Lung (tissue), 12 donors: ENCODE results near the gene EYS. TPM values are rescaled to one million over a fixed set of nuclear protein-coding genes. Genes with fewer than 3 reads are reported as not detected.
A peak's percentile ranks its signal among the peaks of the same experiment; 100 is the strongest.
"Not testable (repeated sequence)": the region's sequence is repeated elsewhere in the genome, so short reads cannot be mapped to it uniquely, and the experiment has no call there.

ENCODE experiments used
- ATAC-seq: fragments of 200-7000 bp; cut with Tn5 transposase; one replicate; pipeline ENCODE4 v1.9.1; 2020; ENCODE audit warnings: moderate number of reproducible peaks; ENCODE audit not compliant: insufficient read depth, low FRiP score
- DNase-seq, 3 donors: peaks; one replicate each; pipeline ENCODE4 v3.0.0-alpha.2; 2013 to 2017
- H3K27ac ChIP-seq, 2 donors: one replicate each; pipeline ENCODE4 v1.5.1; 2013; ENCODE audit warnings: mild to moderate bottlenecking in 2 of 2, moderate library complexity in 2 of 2, control low read depth in 1 of 2, inconsistent platforms in 1 of 2, low read depth in 1 of 2, low read length in 1 of 2
- H3K27me3 ChIP-seq, 3 donors: one replicate each; pipeline ENCODE4 v1.5.1; 2013; ENCODE audit warnings: low read length in 2 of 3; ENCODE audit not compliant: control insufficient read depth in 3 of 3, insufficient read depth in 3 of 3
- H3K36me3 ChIP-seq, 4 donors: one replicate each; pipeline ENCODE4 v1.5.1; 2013; ENCODE audit warnings: low read length in 4 of 4, mild to moderate bottlenecking in 1 of 4, moderate library complexity in 1 of 4; ENCODE audit not compliant: control insufficient read depth in 4 of 4, insufficient read depth in 4 of 4
- H3K4me1 ChIP-seq, 5 donors: one replicate each; pipeline ENCODE4 v1.5.1; 2013; ENCODE audit warnings: low read length in 5 of 5, mild to moderate bottlenecking in 2 of 5, moderate library complexity in 1 of 5; ENCODE audit not compliant: control insufficient read depth in 5 of 5, insufficient read depth in 5 of 5
- H3K4me3 ChIP-seq: one replicate; pipeline ENCODE4 v1.5.1; 2013; ENCODE audit warnings: mild to moderate bottlenecking, control low read depth, moderate library complexity
- H3K9ac ChIP-seq, 2 donors: one replicate each; pipeline ENCODE4 v1.5.1; 2013; ENCODE audit warnings: low read length in 2 of 2, control low read depth in 1 of 2; ENCODE audit not compliant: insufficient read depth in 1 of 2
- H3K9me3 ChIP-seq, 4 donors: one replicate each; pipeline ENCODE4 v1.5.1; 2013; ENCODE audit warnings: low read length in 3 of 4, mild to moderate bottlenecking in 1 of 4, moderate library complexity in 1 of 4; ENCODE audit not compliant: control insufficient read depth in 4 of 4, insufficient read depth in 3 of 4
- CTCF ChIP-seq: IDR thresholded peaks from 2 replicates; pipeline ENCODE4 v1.5.1; 2012; ENCODE audit warnings: mild to moderate bottlenecking; ENCODE audit errors: control extremely low read depth, extremely low read depth
- WGBS, 2 donors: extraction: QIAGEN DNeasy Blood & Tissue Kit; methylation state at CpG; one replicate each; pipeline ENCODE4 v1.1.7; 2013; 5-methylcytosine and 5-hydroxymethylcytosine counted together
- polyA plus RNA-seq, 2 donors: library from polyadenylated mRNA; stranded (reverse); fragments of 200-250 nt; gene quantifications; one replicate each; pipeline ENCODE4 v1.2.1, GENCODE V29; 2013
- total RNA-seq, 2 donors: library from RNA; depleted of rRNA in 1 of 2; stranded (reverse); fragments of >200 nt in 1 of 2; gene quantifications; one replicate each; pipeline ENCODE4 v1.2.1, GENCODE V29; 2014 to 2021
- donor health status: control.
- donor health status: control.
- donor health status: Bipolar disorder and iron deficiency.
- donor health status: healthy.
- donor health status: DM: yes; HTN: yes; CAD: no.

Gene EYS
- total and polyA plus RNA-seq, 4 donors = 0.06 to 0.34 (median 0.12) TPM

- no peak for ATAC-seq
- Histone ChIP-seq H3K27ac (no peak overlapping the region), H3K36me3 (no peaks in the 10 kb centered on the region), H3K4me3 (no peak overlapping the region), H3K4me1 (no peaks in the 10 kb centered on the region), H3K27me3 (no peaks in the 10 kb centered on the region), H3K9ac (no peak overlapping the region), H3K9me3 (no peaks in the 10 kb centered on the region)
- no peak for DNase-seq
- no peak for TF ChIP-seq CTCF
- 88 to 92% methylated on average over 2 of the region's 2 CpGs for WGBS, 2 donors
These were observed 308.2 kb downstream of the EYS start for GRCh38 chr6:65398851-65399250.

GRCh38 chr6:65350530-65350929 is 356.5 kb downstream of the EYS start:
- WGBS, 2 donors = 71 to 84% methylated on average over 4 of the region's 4 CpGs
- no peak for TF ChIP-seq CTCF
- Histone ChIP-seq H3K4me1 (no peaks in the 10 kb centered on the region), H3K27me3 (no peaks in the 10 kb centered on the region), H3K4me3 (no peak overlapping the region), H3K9ac (no peak overlapping the region), H3K9me3 (peaks cover 0 to 2% (median 0%) of the 10 kb centered on the region in 4 donors), H3K36me3 (no peaks in the 10 kb centered on the region), H3K27ac (no peak overlapping the region)
- DNase-seq = no peak
- ATAC-seq = no peak

- H3K27ac ChIP-seq, H3K4me3 ChIP-seq, H3K9me3 ChIP-seq, H3K4me1 ChIP-seq, H3K9ac ChIP-seq, H3K36me3 ChIP-seq, DNase-seq, H3K27me3 ChIP-seq, ATAC-seq: not testable (repeated sequence)
- WGBS, 2 donors = 68 to 77% methylated on average over 7 to 8 of the region's 10 CpGs
These were observed 404.4 kb downstream of the EYS start for GRCh38 chr6:65302655-65303054.

GRCh38 chr6:65299236-65299635 is 407.8 kb downstream of the EYS start:
- H3K27me3 ChIP-seq = no peaks in the 10 kb centered on the region
- peak in 1 of 3 donors; percentile 6 for DNase-seq
- no peak for TF ChIP-seq CTCF

More at GRCh38 chr6:65299236-65299635, 407.8 kb downstream of the EYS start:
- Histone ChIP-seq H3K4me3 (no peak overlapping the region), H3K4me1 (no peaks in the 10 kb centered on the region), H3K9ac (no peak overlapping the region), H3K9me3 (no peaks in the 10 kb centered on the region), H3K27ac (no peak overlapping the region), H3K36me3 (no peaks in the 10 kb centered on the region)
- ATAC-seq = no peak
- WGBS, 2 donors = 60 to 72% methylated on average over 2 of the region's 2 CpGs
